ENCODE data around the gene AGER.

AGER gene

GRCh38 chr6:32158052-32158451 is 26.0 kb downstream of the AGER start (continued):
- no peak for TF ChIP-seq POU6F1 (CRISPR knock-in tag; IDR thresholded peaks at IDR 0.05; ENCODE audit: borderline replicate concordance, low read depth)
- no peak for TF ChIP-seq TCF4 (CRISPR knock-in tag; IDR thresholded peaks at IDR 0.05; ENCODE audit: borderline replicate concordance)
- TF ChIP-seq ESRRG (CRISPR knock-in tag; IDR thresholded peaks at IDR 0.05) = no peak
- TF ChIP-seq ZFP3 (CRISPR knock-in tag; IDR thresholded peaks at IDR 0.05) = no peak
- TF ChIP-seq CSRNP3 (CRISPR knock-in tag; IDR thresholded peaks at IDR 0.05) = no peak
- no peak for TF ChIP-seq TOX (CRISPR knock-in tag; IDR thresholded peaks at IDR 0.05; ENCODE audit: borderline replicate concordance)

GRCh38 chr6:32156891-32157290 is 27.2 kb downstream of the AGER start:
- TF ChIP-seq SNAI2 (CRISPR knock-in tag; IDR thresholded peaks at IDR 0.05) (no peak), PPARA (CRISPR knock-in tag; IDR thresholded peaks at IDR 0.05; ENCODE audit: borderline replicate concordance) (no peak), BACH2 (CRISPR knock-in tag; IDR thresholded peaks at IDR 0.05; ENCODE audit: borderline replicate concordance) (no peak), ESRRG (CRISPR knock-in tag; IDR thresholded peaks at IDR 0.05) (no peak), CSRNP3 (CRISPR knock-in tag; IDR thresholded peaks at IDR 0.05) (no peak)
- no peak for ATAC-seq

- peak; percentile 79 for ATAC-seq
- TF ChIP-seq TCF4 (CRISPR knock-in tag; IDR thresholded peaks at IDR 0.05; ENCODE audit: borderline replicate concordance) (no peak), ZNF70 (CRISPR knock-in tag; IDR thresholded peaks at IDR 0.05) (no peak), ZFP30 (CRISPR knock-in tag; IDR thresholded peaks at IDR 0.05) (no peak), PATZ1 (CRISPR knock-in tag; IDR thresholded peaks at IDR 0.05; ENCODE audit: borderline replicate concordance) (no peak), ZFP3 (CRISPR knock-in tag; IDR thresholded peaks at IDR 0.05) (no peak), BACH2 (CRISPR knock-in tag; IDR thresholded peaks at IDR 0.05; ENCODE audit: borderline replicate concordance) (no peak), GLIS3 (CRISPR knock-in tag; IDR thresholded peaks at IDR 0.05) (no peak), TSHZ2 (CRISPR knock-in tag; IDR thresholded peaks at IDR 0.05) (no peak), OSR1 (CRISPR knock-in tag; IDR thresholded peaks at IDR 0.05) (no peak), CSRNP3 (CRISPR knock-in tag; IDR thresholded peaks at IDR 0.05) (no peak), CREB5 (CRISPR knock-in tag; IDR thresholded peaks at IDR 0.05; ENCODE audit: low read depth) (no peak), ARNTL (CRISPR knock-in tag; IDR thresholded peaks at IDR 0.05; ENCODE audit: borderline replicate concordance, low read depth) (no peak), ESRRG (CRISPR knock-in tag; IDR thresholded peaks at IDR 0.05) (no peak), RARB (CRISPR knock-in tag; IDR thresholded peaks at IDR 0.05) (no peak), CSDC2 (CRISPR knock-in tag; IDR thresholded peaks at IDR 0.05) (no peak), PPARA (CRISPR knock-in tag; IDR thresholded peaks at IDR 0.05; ENCODE audit: borderline replicate concordance) (no peak)
Measured at GRCh38 chr6:32154514-32155161, 29.4 kb downstream of the AGER start.
